NCI-H1105 treated with DMSO at 0.1 percent for 48 hours (cell line): Measurements from ENCODE around the gene ERBB3.
"Not testable (repeated sequence)": the region's sequence is repeated elsewhere in the genome, so short reads cannot be mapped to it uniquely, and the experiment has no call there.

ENCODE experiments used
- DNase-seq: peaks from one replicate; lab custom pipeline; 2025; lab: John Stamatoyannopoulos, UW

The ERBB3 gene

GRCh38 chr12:56114084-56114483 lies 34.1 kb downstream of the ERBB3 start:
- no peak for DNase-seq

GRCh38 chr12:56115329-56115728 lies 35.4 kb downstream of the ERBB3 start:
- no peak for DNase-seq

GRCh38 chr12:56116267-56117081 lies 36.5 kb downstream of the ERBB3 start, which contains the start of gene RPL41:
RPL41 (plus strand) TSS chr12:56116633.
- DNase-seq, result peak; percentile 78

GRCh38 chr12:56117082-56117706 lies 37.2 kb downstream of the ERBB3 start:
- DNase-seq, result not testable (repeated sequence)

- DNase-seq, result peak; percentile 95
Observed at GRCh38 chr12:56117778-56118687, 38.1 kb downstream of the ERBB3 start, which contains the start of gene ZC3H10. ZC3H10 (plus strand) TSS chr12:56118266; CDS start chr12:56120563, 2,297 bp downstream.

- no peak for DNase-seq
Observed at GRCh38 chr12:56118688-56119357, 38.9 kb downstream of the ERBB3 start.

GRCh38 chr12:56119361-56119796 lies 39.4 kb downstream of the ERBB3 start:
- peak; percentile 43 for DNase-seq

- no peak for DNase-seq
Observed at GRCh38 chr12:56120158-56120846, 40.3 kb downstream of the ERBB3 start.

GRCh38 chr12:56121204-56121870 lies 41.4 kb downstream of the ERBB3 start:
- DNase-seq, result no peak

GRCh38 chr12:56122637-56123036 lies 42.7 kb downstream of the ERBB3 start:
- DNase-seq, result no peak

GRCh38 chr12:56124133-56124532 lies 44.2 kb downstream of the ERBB3 start:
- DNase-seq, result no peak

- DNase-seq, result no peak
Observed at GRCh38 chr12:56126732-56127239, 46.8 kb downstream of the ERBB3 start.

- no peak for DNase-seq
Observed at GRCh38 chr12:56127485-56127887, 47.5 kb downstream of the ERBB3 start.

- peak; percentile 94 for DNase-seq
Observed at GRCh38 chr12:56127888-56128669, 48.1 kb downstream of the ERBB3 start, which contains the start of gene ESYT1. ESYT1 (plus strand) TSS chr12:56128267; CDS start chr12:56128320, 53 bp downstream.

- DNase-seq, result no peak
Observed at GRCh38 chr12:56128670-56129205, 48.8 kb downstream of the ERBB3 start.

GRCh38 chr12:56129206-56129941 lies 49.4 kb downstream of the ERBB3 start:
- peak; percentile 29 for DNase-seq

GRCh38 chr12:56129942-56130495 lies 50.1 kb downstream of the ERBB3 start:
- DNase-seq, result no peak

- DNase-seq, result no peak
Observed at GRCh38 chr12:56130876-56131275, 50.9 kb downstream of the ERBB3 start.
